Measurements from ENCODE around the gene GATB.

GATB gene

GRCh38 chr4:151638295-151638858, 122.4 kb downstream of the GATB start:
- no peak for TF ChIP-seq CTCF (IDR thresholded peaks at IDR 0.05; ENCODE audit: control extremely low read depth, extremely low read depth, low read depth, missing control alignments)
- CTCF ChIA-PET: interaction anchor here (0.9 to 1.5 kb wide), 2 partner anchors 7 to 23 kb away, joined by 3 to 8 read pairs; no protein-coding TSS in a partner anchor
- DNase-seq (ENCODE audit: extremely low spot score): no peak
- POLR2A ChIA-PET: no interaction called here

GRCh38 chr4:151631349-151631748, 129.5 kb downstream of the GATB start:
- ChIA-PET CTCF (interaction anchor here (1.7 kb wide), 1 partner anchor 9 kb away, joined by 5 read pairs; no protein-coding TSS in a partner anchor), POLR2A (no interaction called here)
- no peak for TF ChIP-seq CTCF (IDR thresholded peaks at IDR 0.05; ENCODE audit: control extremely low read depth, extremely low read depth, low read depth, missing control alignments)
- no peak for DNase-seq (ENCODE audit: extremely low spot score)

GRCh38 chr4:151629097-151629783, 131.6 kb downstream of the GATB start:
- TF ChIP-seq CTCF (IDR thresholded peaks at IDR 0.05; ENCODE audit: control extremely low read depth, extremely low read depth, low read depth, missing control alignments): no peak
- CTCF ChIA-PET: interaction anchor here (0.9 to 1.4 kb wide), 2 partner anchors 9 to 11 kb away, joined by 3 to 4 read pairs; no protein-coding TSS in a partner anchor
- DNase-seq (ENCODE audit: extremely low spot score): no peak
- POLR2A ChIA-PET: no interaction called here

- no peak for TF ChIP-seq CTCF (IDR thresholded peaks at IDR 0.05; ENCODE audit: control extremely low read depth, extremely low read depth, low read depth, missing control alignments)
- ChIA-PET POLR2A (no interaction called here), CTCF (interaction anchor here (0.7 to 1.4 kb wide), 2 partner anchors 8 to 14 kb away, joined by 3 to 4 read pairs; no protein-coding TSS in a partner anchor)
- no peak for DNase-seq (ENCODE audit: extremely low spot score)
Measured at GRCh38 chr4:151628001-151628608, 132.7 kb downstream of the GATB start.

- DNase-seq (ENCODE audit: extremely low spot score): no peak
- TF ChIP-seq CTCF (IDR thresholded peaks at IDR 0.05; ENCODE audit: control extremely low read depth, extremely low read depth, low read depth, missing control alignments): no peak
- POLR2A ChIA-PET: no interaction called here
- CTCF ChIA-PET: interaction anchor here (0.7 to 1.6 kb wide), 3 partner anchors 10 to 53 kb away, joined by 3 to 4 read pairs (median 3); no protein-coding TSS in a partner anchor
Measured at GRCh38 chr4:151627491-151627890, 133.3 kb downstream of the GATB start.

- ChIA-PET CTCF (interaction anchor here (0.8 to 1.6 kb wide), 5 partner anchors 11 to 53 kb away, joined by 3 to 4 read pairs (median 3); no protein-coding TSS in a partner anchor), POLR2A (no interaction called here)
- no peak for DNase-seq (ENCODE audit: extremely low spot score)
- TF ChIP-seq CTCF (IDR thresholded peaks at IDR 0.05; ENCODE audit: control extremely low read depth, extremely low read depth, low read depth, missing control alignments): no peak
Measured at GRCh38 chr4:151626751-151627150, 134.1 kb downstream of the GATB start.
